IMR-90 (cell line): ENCODE results near the gene STAM2.

Source experiments
- BHLHE40 ChIP-seq: fragments of 150-350 bp; IDR thresholded peaks from 2 replicates; pipeline ENCODE4 v1.6.1; 2016; ENCODE audit warnings: mild to moderate bottlenecking, low read depth, low read length
- CEBPB ChIP-seq: IDR thresholded peaks from 2 replicates; pipeline ENCODE4 v1.6.1; 2012; ENCODE audit warnings: low read depth, low read length, improper control_type of control experiment
- CHD1 ChIP-seq: IDR thresholded peaks from 2 replicates; pipeline ENCODE4 v1.6.1; 2012; ENCODE audit warnings: low read depth, low read length, improper control_type of control experiment
- CTCF ChIP-seq: conservative IDR thresholded peaks from 2 replicates; pipeline ENCODE4 v1.5.1; 2012; ENCODE audit warnings: mild to moderate bottlenecking, low read depth, low read length, improper control_type of control experiment
- ELK1 ChIP-seq: fragments of 150-350 bp; IDR thresholded peaks from 2 replicates; pipeline ENCODE4 v1.6.1; 2016; ENCODE audit warnings: low read depth, mild to moderate bottlenecking, low read length, moderate library complexity, borderline replicate concordance
- FOS ChIP-seq: fragments of 150-350 bp; IDR thresholded peaks from 2 replicates; pipeline ENCODE4 v1.6.1; 2016; ENCODE audit warnings: low read depth, low read length
- MAFK ChIP-seq: IDR thresholded peaks from 2 replicates; pipeline ENCODE4 v1.6.1; 2012; ENCODE audit warnings: low read depth, low read length, improper control_type of control experiment
- NFE2L2 ChIP-seq: fragments of 150-350 bp; IDR thresholded peaks from 2 replicates; pipeline ENCODE4 v1.6.1; 2016; ENCODE audit warnings: low read depth, mild to moderate bottlenecking, low read length
- POLR2A ChIP-seq: IDR thresholded peaks from 2 replicates; pipeline ENCODE4 v1.6.1; 2012; ENCODE audit warnings: mild to moderate bottlenecking, low read depth, low read length
- RCOR1 ChIP-seq: IDR thresholded peaks from 2 replicates; pipeline ENCODE4 v1.6.1; 2012; ENCODE audit warnings: mild to moderate bottlenecking, low read length, improper control_type of control experiment; ENCODE audit not compliant: insufficient replicate concordance
- RFX5 ChIP-seq: IDR thresholded peaks from 2 replicates; pipeline ENCODE4 v1.8.0; 2012; ENCODE audit warnings: low read depth, mild to moderate bottlenecking, low read length, moderate library complexity
- SMC3 ChIP-seq: fragments of 150-350 bp; IDR thresholded peaks from 2 replicates; pipeline ENCODE4 v1.6.1; 2016; ENCODE audit warnings: low read depth, mild to moderate bottlenecking, antibody characterized with exemption, low read length, moderate library complexity
- USF2 ChIP-seq: fragments of 150-350 bp; IDR thresholded peaks from 2 replicates; pipeline ENCODE4 v1.6.1; 2017; ENCODE audit warnings: mild to moderate bottlenecking, antibody characterized with exemption, low read length, low read depth

- TF ChIP-seq RFX5: no peak
- no peak for TF ChIP-seq POLR2A
- TF ChIP-seq CTCF: no peak
- TF ChIP-seq FOS: no peak
- no peak for TF ChIP-seq RCOR1
- TF ChIP-seq ELK1: no peak
- no peak for TF ChIP-seq CEBPB
- no peak for TF ChIP-seq NFE2L2
- no peak for TF ChIP-seq SMC3
- no peak for TF ChIP-seq BHLHE40
- no peak for TF ChIP-seq USF2
- TF ChIP-seq CHD1: no peak
- no peak for TF ChIP-seq MAFK
Measured at GRCh38 chr2:152155209-152155608, 20.4 kb downstream of the STAM2 start.
